Upper lobe of right lung (tissue), 1 donor: ENCODE results near the gene SLC17A8. TPM values are rescaled to one million over a fixed set of nuclear protein-coding genes. Genes with fewer than 3 reads are reported as not detected.

Source experiments
- ATAC-seq: fragments of 200-7000 bp; cut with Tn5 transposase; one replicate; pipeline ENCODE4 v1.9.1; 2020; ENCODE audit warnings: mild to moderate bottlenecking, moderate library complexity
- DNase-seq: peaks from one replicate; pipeline ENCODE4 v3.0.0-alpha.2; 2020
- H3K27ac ChIP-seq: fragments of 200-600 bp; one replicate; pipeline ENCODE4 v1.8.0; 2022
- H3K27me3 ChIP-seq: fragments of 200-600 bp; one replicate; pipeline ENCODE4 v1.8.0; 2022; ENCODE audit warnings: mild to moderate bottlenecking
- H3K36me3 ChIP-seq: fragments of 200-600 bp; one replicate; pipeline ENCODE4 v1.8.0; 2022
- H3K4me1 ChIP-seq: fragments of 200-600 bp; one replicate; pipeline ENCODE4 v1.8.0; 2022
- H3K4me3 ChIP-seq: fragments of 200-600 bp; one replicate; pipeline ENCODE4 v1.8.0; 2022; ENCODE audit warnings: mild to moderate bottlenecking
- H3K9me3 ChIP-seq: fragments of 200-600 bp; one replicate; pipeline ENCODE4 v1.8.0; 2022
- CTCF ChIP-seq: fragments of 200-600 bp; IDR thresholded peaks from one replicate; pipeline ENCODE4 v1.8.0; 2022; ENCODE audit warnings: antibody characterized with exemption
- intact Hi-C: fragments of 100-400 bp; cut with DNase I; formaldehyde crosslinking; loops from one replicate; pipeline ENCODE4 v1.11.0; 2022
- total RNA-seq: library from RNA; stranded (reverse); fragmentation: NEBNext Ultra II Directional; extraction: Animal tissue kit (Norgen Biotek cat#: 25700); gene quantifications from one replicate; pipeline ENCODE4 v1.2.1, GENCODE V29; 2021
- donor health status: DM: no; HTN: yes; CAD: no; lungs with severe emphysema.

Gene SLC17A8
- total RNA-seq, 1 donor from 2014 or later: 0.14 TPM

- no peak for DNase-seq
- H3K36me3 ChIP-seq: no peaks in the 10 kb centered on the region
- ATAC-seq: no peak
- peaks cover 8% of the 10 kb centered on the region for H3K27me3 ChIP-seq
- no peak for TF ChIP-seq CTCF
- intact Hi-C loops: no loop called here
- H3K27ac ChIP-seq: no peak overlapping the region
- H3K9me3 ChIP-seq: no peaks in the 10 kb centered on the region
- no peaks in the 10 kb centered on the region for H3K4me1 ChIP-seq
- no peak overlapping the region for H3K4me3 ChIP-seq
These were observed 3.6 kb downstream of the SLC17A8 start for GRCh38 chr12:100360450-100360849.

- Histone ChIP-seq H3K4me1 (no peaks in the 10 kb centered on the region), H3K4me3 (no peak overlapping the region), H3K27ac (no peak overlapping the region), H3K27me3 (no peaks in the 10 kb centered on the region), H3K36me3 (no peaks in the 10 kb centered on the region), H3K9me3 (peaks cover 1% of the 10 kb centered on the region)
- no peak for ATAC-seq
- TF ChIP-seq CTCF: no peak
- intact Hi-C loops: no loop called here
- no peak for DNase-seq
These were observed 7.5 kb downstream of the SLC17A8 start for GRCh38 chr12:100364324-100364723.

- H3K4me3 ChIP-seq: no peak overlapping the region
- peaks cover 6% of the 10 kb centered on the region for H3K9me3 ChIP-seq
- ATAC-seq (no peak), DNase-seq (no peak)
- H3K4me1 ChIP-seq: no peaks in the 10 kb centered on the region
- no peak overlapping the region for H3K27ac ChIP-seq
- no peaks in the 10 kb centered on the region for H3K27me3 ChIP-seq
- no peak for TF ChIP-seq CTCF
- H3K36me3 ChIP-seq: no peaks in the 10 kb centered on the region
- intact Hi-C loops: no loop called here
These were observed 8.5 kb downstream of the SLC17A8 start for GRCh38 chr12:100365411-100365810.

- H3K4me1 ChIP-seq: no peaks in the 10 kb centered on the region
- H3K27me3 ChIP-seq: no peaks in the 10 kb centered on the region
- ATAC-seq: no peak
- intact Hi-C loops: no loop called here
- TF ChIP-seq CTCF: no peak
- DNase-seq: no peak
- peaks cover 6% of the 10 kb centered on the region for H3K9me3 ChIP-seq
- no peak overlapping the region for H3K27ac ChIP-seq
- no peak overlapping the region for H3K4me3 ChIP-seq
- H3K36me3 ChIP-seq: no peaks in the 10 kb centered on the region
These were observed 11.2 kb downstream of the SLC17A8 start for GRCh38 chr12:100368066-100368465.

- no peak overlapping the region for H3K27ac ChIP-seq
- intact Hi-C loops: no loop called here
- H3K4me1 ChIP-seq: no peaks in the 10 kb centered on the region
- H3K9me3 ChIP-seq: peaks cover 6% of the 10 kb centered on the region
- H3K27me3 ChIP-seq: no peaks in the 10 kb centered on the region
- ATAC-seq: no peak
- TF ChIP-seq CTCF: no peak
- no peaks in the 10 kb centered on the region for H3K36me3 ChIP-seq
- no peak for DNase-seq
- no peak overlapping the region for H3K4me3 ChIP-seq
These were observed 14.3 kb downstream of the SLC17A8 start for GRCh38 chr12:100371146-100371545.

- H3K4me3 ChIP-seq: no peak overlapping the region
- H3K36me3 ChIP-seq: no peaks in the 10 kb centered on the region
- peaks cover 6% of the 10 kb centered on the region for H3K9me3 ChIP-seq
- ATAC-seq (no peak), DNase-seq (no peak)
- H3K4me1 ChIP-seq: no peaks in the 10 kb centered on the region
- no peak overlapping the region for H3K27ac ChIP-seq
- intact Hi-C loops: no loop called here
- TF ChIP-seq CTCF: no peak
- no peaks in the 10 kb centered on the region for H3K27me3 ChIP-seq
These were observed 16.2 kb downstream of the SLC17A8 start for GRCh38 chr12:100372853-100373640.
